Spleen (tissue), 11 donors: ENCODE data around the gene PPP1R16B. TPM values are rescaled to one million over a fixed set of nuclear protein-coding genes. Genes with fewer than 3 reads are reported as not detected.
"Not testable (repeated sequence)": the region's sequence is repeated elsewhere in the genome, so short reads cannot be mapped to it uniquely, and the experiment has no call there.

ENCODE experiments used
- DNase-seq: peaks from one replicate; pipeline ENCODE4 v3.0.0-alpha.2; 2020
- H3K27ac ChIP-seq, 8 donors: fragments of 200-600 bp; sonication (generic) in 7 of 8; 1 replicate in 4 of 8; 2 replicates in 4 of 8; pipeline versions ENCODE4 v1.5.0 to v1.8.0; 2016 to 2021; ENCODE audit warnings: inconsistent platforms in 4 of 8, mild to moderate bottlenecking in 4 of 8, moderate library complexity in 1 of 8
- H3K27me3 ChIP-seq, 7 donors: fragments of 200-600 bp; sonication (generic) in 6 of 7; replicated peaks in 1 of 7; 1 replicate in 4 of 7; 2 replicates in 3 of 7; pipeline versions ENCODE4 v1.5.0 to v1.8.0; 2016 to 2021; ENCODE audit warnings: inconsistent platforms in 3 of 7, mild to moderate bottlenecking in 1 of 7
- H3K36me3 ChIP-seq, 6 donors: fragments of 200-600 bp; sonication (generic) in 5 of 6; 1 replicate in 4 of 6; 2 replicates in 2 of 6; pipeline versions ENCODE4 v1.5.0 to v1.8.0; 2016 to 2021; ENCODE audit warnings: inconsistent platforms in 2 of 6
- H3K4me1 ChIP-seq, 6 donors: fragments of 200-600 bp; sonication (generic) in 5 of 6; 1 replicate in 3 of 6; 2 replicates in 3 of 6; pipeline versions ENCODE4 v1.5.0 to v1.8.0; 2016 to 2021; ENCODE audit warnings: inconsistent platforms in 3 of 6
- H3K4me3 ChIP-seq, 8 donors: fragments of 200-600 bp; sonication (generic) in 7 of 8; 1 replicate in 4 of 8; 2 replicates in 4 of 8; pipeline versions ENCODE4 v1.5.0 to v1.8.0; 2016 to 2021; ENCODE audit warnings: inconsistent platforms in 4 of 8, mild to moderate bottlenecking in 4 of 8, moderate library complexity in 2 of 8
- H3K9me3 ChIP-seq, 8 donors: fragments of 200-600 bp; sonication (generic) in 7 of 8; 1 replicate in 4 of 8; 2 replicates in 4 of 8; pipeline versions ENCODE4 v1.5.0 to v1.8.0; 2016 to 2021; ENCODE audit warnings: inconsistent platforms in 4 of 8
- POLR2A ChIP-seq, 3 donors: fragments of 450-650 bp; IDR thresholded peaks; one replicate each; pipeline ENCODE4 v1.5.1; 2017; ENCODE audit warnings: antibody characterized with exemption in 3 of 3, mild to moderate bottlenecking in 1 of 3
- POLR2AphosphoS5 ChIP-seq, 3 donors: sonication (generic); formaldehyde crosslinking; IDR thresholded peaks; one replicate each; pipeline ENCODE4 v1.5.1; 2017; ENCODE audit warnings: antibody characterized with exemption in 3 of 3
- WGBS, 5 donors: extraction: QIAGEN DNeasy Blood & Tissue Kit in 3 of 5; methylation state at CpG; one replicate each; pipeline versions ENCODE4 v1.1.5 to v1.1.7; 2013 to 2018; 5-methylcytosine and 5-hydroxymethylcytosine counted together
- intact Hi-C: fragments of 100-400 bp; cut with DNase I; formaldehyde crosslinking; loops from one replicate; pipeline ENCODE4 v1.15.0; 2023; ENCODE audit warnings: low total_unique reads
- polyA plus RNA-seq, 3 donors: library from polyadenylated mRNA; stranded (reverse); fragments of 200-250 nt; gene quantifications; one replicate each; pipeline ENCODE4 v1.2.1, GENCODE V29; 2013
- total RNA-seq, 7 donors: library from RNA; depleted of rRNA in 3 of 7; stranded (reverse); fragments of >200 nt in 3 of 7; fragmentation: NEBNext Ultra II Directional in 4 of 7; extraction: Animal tissue kit (Norgen Biotek cat#: 25700) in 4 of 7; gene quantifications; one replicate each; pipeline versions ENCODE4 v1.1.0 to v1.2.1, GENCODE V29; 2016 to 2021
- TF ChIP-seq, protein P1 (sequence below), 11 experiments: fragments of 200-600 bp in 7 of 11; fragments of 450-650 bp in 4 of 11; sonication (generic) in 4 of 11; IDR thresholded peaks in 8 of 11; conservative IDR thresholded peaks in 3 of 11; 1 replicate in 7 of 11; 2 replicates in 4 of 11; pipeline versions ENCODE4 v1.4.0 to v1.8.0; 2016 to 2021; ENCODE audit warnings: antibody characterized with exemption in 11 of 11, inconsistent platforms in 4 of 11, mild to moderate bottlenecking in 1 of 11
- donor health status: healthy with polysubstance abuse.
- donor health status: DM: no; HTN: no; CAD: no; lungs with moderate emphysema.
- donor health status: DM: no; HTN: no; CAD: no.
- donor health status: Bipolar disorder and iron deficiency.
- donor health status: healthy.
- donor health status: DM: no; HTN: no; CAD: no.
- donor health status: DM: yes; HTN: yes; CAD: no.

PPP1R16B gene
- total and polyA plus RNA-seq, 10 donors = 16.0 to 66.0 (median 43.1) TPM

DNA sequence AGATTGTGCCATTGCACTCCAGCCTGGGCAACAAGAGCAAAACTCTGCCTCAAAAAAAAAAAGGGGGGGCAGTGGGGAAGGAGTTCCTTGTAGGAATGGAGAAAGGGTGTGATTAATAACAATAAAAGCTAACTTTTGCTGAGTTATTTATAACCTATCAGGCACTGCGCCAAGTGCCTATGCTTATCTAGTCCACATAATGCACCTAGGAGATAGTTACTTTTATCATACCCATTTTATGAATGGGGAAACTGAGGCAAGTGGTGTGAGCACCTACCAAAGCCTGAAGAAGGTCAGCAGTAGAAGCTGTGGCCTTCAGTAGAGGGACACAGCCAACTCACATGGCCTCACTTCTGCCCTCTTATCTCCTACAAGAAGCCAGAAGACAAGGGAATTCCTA, 13.6 kb upstream of the PPP1R16B start:
- WGBS, 5 donors = 90 to 100% (median 96%) methylated on average over 1 of the region's 1 CpG
- Histone ChIP-seq H3K4me3 (no peak overlapping the region), H3K36me3 (no peaks in the 10 kb centered on the region), H3K9me3 (no peaks in the 10 kb centered on the region), H3K27ac (no peak overlapping the region), H3K4me1 (peaks cover 0 to 6% (median 0%) of the 10 kb centered on the region in 6 donors), H3K27me3 (no peaks in the 10 kb centered on the region)
- DNase-seq = no peak
- intact Hi-C loops = no loop called here
- no peak for TF ChIP-seq POLR2AphosphoS5 (IDR thresholded peaks at IDR 0.05)
- no peak for TF ChIP-seq POLR2A (IDR thresholded peaks at IDR 0.05)
- TF ChIP-seq, protein P1, sequence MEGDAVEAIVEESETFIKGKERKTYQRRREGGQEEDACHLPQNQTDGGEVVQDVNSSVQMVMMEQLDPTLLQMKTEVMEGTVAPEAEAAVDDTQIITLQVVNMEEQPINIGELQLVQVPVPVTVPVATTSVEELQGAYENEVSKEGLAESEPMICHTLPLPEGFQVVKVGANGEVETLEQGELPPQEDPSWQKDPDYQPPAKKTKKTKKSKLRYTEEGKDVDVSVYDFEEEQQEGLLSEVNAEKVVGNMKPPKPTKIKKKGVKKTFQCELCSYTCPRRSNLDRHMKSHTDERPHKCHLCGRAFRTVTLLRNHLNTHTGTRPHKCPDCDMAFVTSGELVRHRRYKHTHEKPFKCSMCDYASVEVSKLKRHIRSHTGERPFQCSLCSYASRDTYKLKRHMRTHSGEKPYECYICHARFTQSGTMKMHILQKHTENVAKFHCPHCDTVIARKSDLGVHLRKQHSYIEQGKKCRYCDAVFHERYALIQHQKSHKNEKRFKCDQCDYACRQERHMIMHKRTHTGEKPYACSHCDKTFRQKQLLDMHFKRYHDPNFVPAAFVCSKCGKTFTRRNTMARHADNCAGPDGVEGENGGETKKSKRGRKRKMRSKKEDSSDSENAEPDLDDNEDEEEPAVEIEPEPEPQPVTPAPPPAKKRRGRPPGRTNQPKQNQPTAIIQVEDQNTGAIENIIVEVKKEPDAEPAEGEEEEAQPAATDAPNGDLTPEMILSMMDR (IDR thresholded peaks at IDR 0.05 in 8 of 11, conservative IDR thresholded peaks at IDR 0.05 in 3 of 11) = no peak

DNA sequence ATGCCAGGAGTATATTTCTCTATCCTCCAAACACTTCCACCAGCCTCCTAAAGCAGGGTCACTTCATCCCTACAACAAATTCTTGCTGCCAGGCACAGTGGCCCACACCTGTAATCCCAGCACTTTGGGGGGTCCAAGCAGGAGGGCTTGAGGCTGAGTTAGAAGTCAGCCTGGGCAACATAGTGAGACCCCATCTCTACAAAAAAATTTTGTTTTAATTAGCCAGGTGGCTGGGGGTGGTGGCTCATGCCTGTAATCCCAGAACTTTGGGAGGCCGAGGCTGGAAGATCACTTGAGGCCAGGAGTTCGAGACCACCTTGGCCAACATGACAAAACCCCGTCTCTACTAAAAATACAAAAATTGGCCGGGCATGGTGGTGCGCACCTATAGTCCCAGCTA, 11.4 kb upstream of the PPP1R16B start:
- H3K27ac ChIP-seq, H3K36me3 ChIP-seq, H3K4me3 ChIP-seq, H3K9me3 ChIP-seq, DNase-seq, H3K27me3 ChIP-seq, intact Hi-C loops: not testable (repeated sequence)
- WGBS, 5 donors = 91 to 99% (median 93%) methylated on average over 5 of the region's 5 CpGs
- H3K4me1 ChIP-seq = peaks cover 0 to 13% (median 2%) of the 10 kb centered on the region in 6 donors

- TF ChIP-seq POLR2AphosphoS5 (IDR thresholded peaks at IDR 0.05) (no peak), POLR2A (IDR thresholded peaks at IDR 0.05) (no peak)
- TF ChIP-seq, protein P1 (IDR thresholded peaks at IDR 0.05 in 8 of 11, conservative IDR thresholded peaks at IDR 0.05 in 3 of 11) = no peak
- intact Hi-C loops = no loop called here
- no peak for DNase-seq
- peaks cover 0 to 14% (median 8%) of the 10 kb centered on the region in 6 donors for H3K4me1 ChIP-seq
- no peak overlapping the region for H3K4me3 ChIP-seq
- H3K27me3 ChIP-seq = no peaks in the 10 kb centered on the region
- H3K27ac ChIP-seq = no peak overlapping the region
- no peaks in the 10 kb centered on the region for H3K36me3 ChIP-seq
- peaks cover 0 to 6% (median 0%) of the 10 kb centered on the region in 8 donors for H3K9me3 ChIP-seq
- 62 to 89% (median 67%) methylated on average over 3 of the region's 3 CpGs for WGBS, 5 donors
Measured at GRCh38 chr20:38798266-38798665, 7.2 kb upstream of the PPP1R16B start.

- WGBS, 5 donors = 20 to 33% (median 28%) methylated on average over 4 of the region's 4 CpGs
- H3K36me3 ChIP-seq = no peaks in the 10 kb centered on the region
- peaks cover 0 to 6% (median 0%) of the 10 kb centered on the region in 8 donors for H3K9me3 ChIP-seq
- peak overlapping the region in 3 of 8 donors; percentile 13 to 21 (median 15) for H3K27ac ChIP-seq
- no peaks in the 10 kb centered on the region for H3K27me3 ChIP-seq
- no peak for DNase-seq
- no peak overlapping the region for H3K4me3 ChIP-seq
- intact Hi-C loops = no loop called here
- TF ChIP-seq, protein P1 (IDR thresholded peaks at IDR 0.05 in 8 of 11, conservative IDR thresholded peaks at IDR 0.05 in 3 of 11) = no peak
- no peak for TF ChIP-seq POLR2A (IDR thresholded peaks at IDR 0.05)
- TF ChIP-seq POLR2AphosphoS5 (IDR thresholded peaks at IDR 0.05) = no peak
- peaks cover 3 to 19% (median 9%) of the 10 kb centered on the region in 6 donors for H3K4me1 ChIP-seq
Measured at GRCh38 chr20:38799203-38799602, 6.3 kb upstream of the PPP1R16B start.

- Histone ChIP-seq H3K9me3 (peaks cover 0 to 6% (median 0%) of the 10 kb centered on the region in 8 donors), H3K4me3 (no peak overlapping the region), H3K4me1 (peaks cover 8 to 35% (median 25%) of the 10 kb centered on the region in 6 donors), H3K27me3 (peaks cover 0 to 11% (median 0%) of the 10 kb centered on the region in 7 donors), H3K27ac (no peak overlapping the region), H3K36me3 (no peaks in the 10 kb centered on the region)
- intact Hi-C loops = loop anchor here (10.0 kb wide), 1 partner anchor 74 kb away; no protein-coding TSS in a partner anchor
- no peak for TF ChIP-seq POLR2AphosphoS5 (IDR thresholded peaks at IDR 0.05)
- no peak for TF ChIP-seq POLR2A (IDR thresholded peaks at IDR 0.05)
- TF ChIP-seq, protein P1 (IDR thresholded peaks at IDR 0.05 in 8 of 11, conservative IDR thresholded peaks at IDR 0.05 in 3 of 11) = no peak
- DNase-seq = no peak
- WGBS, 5 donors = 87 to 92% (median 90%) methylated on average over 3 of the region's 3 CpGs
Measured at GRCh38 chr20:38800882-38801281, 4.6 kb upstream of the PPP1R16B start.
